ENCODE measurements around the gene FAM219B.
"Not testable (repeated sequence)": the region's sequence is repeated elsewhere in the genome, so short reads cannot be mapped to it uniquely, and the experiment has no call there.

FAM219B gene

GRCh38 chr15:74913799-74914198 is 7.1 kb upstream of the FAM219B start:
- H3K36me3 Mint-ChIP-seq (ENCODE audit: low read depth): peaks cover 84% of the 10 kb centered on the region
- DNase-seq; H3K27me3 Mint-ChIP-seq; H3K9me3 Mint-ChIP-seq; H3K4me3 Mint-ChIP-seq; H3K27ac Mint-ChIP-seq; H3K4me1 Mint-ChIP-seq (ENCODE audit: low read depth): not testable (repeated sequence)

DNA sequence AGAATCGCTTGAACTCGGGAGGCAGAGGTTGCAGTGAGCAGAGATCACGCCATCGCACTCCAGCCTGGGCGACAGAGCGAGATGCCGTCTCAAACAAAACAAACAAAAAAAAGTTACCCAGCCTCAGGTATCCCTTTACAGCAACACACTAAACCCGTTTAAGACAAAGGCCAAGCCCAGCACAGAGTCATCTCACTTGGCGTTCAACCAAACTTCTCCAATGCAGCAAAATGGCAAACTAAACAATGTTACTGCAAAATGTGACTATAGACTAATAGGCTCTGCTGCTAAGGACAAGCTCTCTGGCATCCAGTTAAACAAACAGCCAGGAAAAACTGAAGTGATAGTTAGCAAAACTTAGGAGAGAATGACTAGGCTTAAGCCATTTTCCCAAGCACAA is 6.4 kb upstream of the FAM219B start:
- Mint-ChIP-seq H3K4me3 (no peak overlapping the region), H3K9me3 (no peaks in the 10 kb centered on the region)

DNA sequence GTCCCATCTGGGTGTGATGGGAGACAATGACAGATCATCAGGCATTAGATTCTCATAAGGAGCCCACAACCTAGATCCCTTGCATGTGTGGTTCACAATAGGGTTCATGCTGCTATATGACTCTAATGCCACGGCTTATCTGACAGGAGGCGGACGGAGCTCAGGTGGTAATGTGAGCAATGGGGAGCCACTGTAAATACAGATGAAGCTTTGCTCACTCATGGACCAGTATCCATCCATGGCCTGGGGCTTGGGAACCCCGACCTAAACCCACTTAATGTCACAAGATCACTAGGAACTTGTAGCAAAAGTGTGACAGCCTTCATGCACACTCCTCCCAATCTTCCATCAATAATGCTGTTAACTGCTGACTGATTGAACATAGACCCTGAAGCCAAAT is 2.0 kb upstream of the FAM219B start:
- Mint-ChIP-seq H3K27me3 (no peaks in the 10 kb centered on the region), H3K4me3 (no peak overlapping the region), H3K36me3 (ENCODE audit: low read depth) (peaks cover 81% of the 10 kb centered on the region), H3K4me1 (ENCODE audit: low read depth) (peaks cover 34% of the 10 kb centered on the region), H3K9me3 (no peaks in the 10 kb centered on the region), H3K27ac (no peak overlapping the region)
- no peak for DNase-seq

More for the DNA sequence above, 6.4 kb upstream of the FAM219B start:
- Mint-ChIP-seq H3K4me1 (ENCODE audit: low read depth) (no peaks in the 10 kb centered on the region), H3K27ac (no peak overlapping the region), H3K36me3 (ENCODE audit: low read depth) (peaks cover 83% of the 10 kb centered on the region), H3K27me3 (no peaks in the 10 kb centered on the region)
- DNase-seq: no peak

- peak overlapping the region; percentile 89 for H3K4me3 Mint-ChIP-seq
- no peak for DNase-seq
- H3K36me3 Mint-ChIP-seq (ENCODE audit: low read depth): peaks cover 81% of the 10 kb centered on the region
- H3K27ac Mint-ChIP-seq: peak overlapping the region; percentile 95
- H3K9me3 Mint-ChIP-seq: no peaks in the 10 kb centered on the region
- no peaks in the 10 kb centered on the region for H3K27me3 Mint-ChIP-seq
- peaks cover 35% of the 10 kb centered on the region for H3K4me1 Mint-ChIP-seq (ENCODE audit: low read depth)
Observed at GRCh38 chr15:74907163-74907870, 666 bp upstream of the FAM219B start.

GRCh38 chr15:74906067-74906449 is 593 bp downstream of the FAM219B start:
- Mint-ChIP-seq H3K4me1 (ENCODE audit: low read depth) (peaks cover 42% of the 10 kb centered on the region), H3K9me3 (no peaks in the 10 kb centered on the region), H3K27ac (peak overlapping the region; percentile 90), H3K36me3 (ENCODE audit: low read depth) (peaks cover 83% of the 10 kb centered on the region), H3K4me3 (peak overlapping the region; percentile 89), H3K27me3 (no peaks in the 10 kb centered on the region)
- DNase-seq: no peak

- Mint-ChIP-seq H3K27me3 (no peaks in the 10 kb centered on the region), H3K36me3 (ENCODE audit: low read depth) (peaks cover 85% of the 10 kb centered on the region), H3K9me3 (no peaks in the 10 kb centered on the region), H3K4me3 (peak overlapping the region; percentile 89), H3K27ac (peak overlapping the region; percentile 90), H3K4me1 (ENCODE audit: low read depth) (peaks cover 47% of the 10 kb centered on the region)
- DNase-seq: no peak
Observed at GRCh38 chr15:74904190-74904805, 2.4 kb downstream of the FAM219B start.

DNA sequence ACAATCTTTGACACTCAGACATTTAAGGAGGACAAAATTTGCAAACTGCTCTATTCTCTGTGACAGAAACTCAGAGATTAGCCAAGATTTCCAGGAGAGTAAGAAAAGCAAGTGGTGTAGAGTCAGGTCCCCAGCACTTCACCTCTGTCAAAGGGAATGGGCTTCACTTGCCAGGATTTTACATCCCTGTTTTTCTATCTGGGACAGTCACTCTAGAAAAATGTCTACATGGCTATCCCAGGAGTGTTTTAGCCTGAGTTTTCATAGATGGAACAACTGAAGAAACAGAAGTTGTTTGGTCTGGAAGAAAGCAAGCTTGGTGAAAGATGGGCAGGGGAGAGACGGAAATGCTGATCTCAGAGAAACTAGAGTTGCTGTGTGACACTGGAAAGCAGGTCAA is 3.0 kb downstream of the FAM219B start:
- Mint-ChIP-seq H3K27ac (peak overlapping the region; percentile 70), H3K36me3 (ENCODE audit: low read depth) (peaks cover 86% of the 10 kb centered on the region), H3K4me1 (ENCODE audit: low read depth) (peaks cover 47% of the 10 kb centered on the region), H3K4me3 (no peak overlapping the region), H3K27me3 (no peaks in the 10 kb centered on the region), H3K9me3 (no peaks in the 10 kb centered on the region)
- DNase-seq: no peak

- H3K4me1 Mint-ChIP-seq (ENCODE audit: low read depth): peaks cover 43% of the 10 kb centered on the region
- H3K27ac Mint-ChIP-seq: peak overlapping the region; percentile 15
- H3K9me3 Mint-ChIP-seq: no peaks in the 10 kb centered on the region
- no peak for DNase-seq
- no peak overlapping the region for H3K4me3 Mint-ChIP-seq
- H3K27me3 Mint-ChIP-seq: no peaks in the 10 kb centered on the region
- H3K36me3 Mint-ChIP-seq (ENCODE audit: low read depth): peaks cover 89% of the 10 kb centered on the region
Observed at GRCh38 chr15:74902295-74903075, 4.2 kb downstream of the FAM219B start.

GRCh38 chr15:74901612-74902063 is 5.0 kb downstream of the FAM219B start:
- Mint-ChIP-seq H3K36me3 (ENCODE audit: low read depth) (peaks cover 89% of the 10 kb centered on the region), H3K9me3 (no peaks in the 10 kb centered on the region), H3K27ac (peak overlapping the region; percentile 15), H3K4me1 (ENCODE audit: low read depth) (peaks cover 35% of the 10 kb centered on the region), H3K4me3 (no peak overlapping the region), H3K27me3 (no peaks in the 10 kb centered on the region)
- peak; percentile 71 for DNase-seq

- DNase-seq: no peak
- Mint-ChIP-seq H3K4me1 (ENCODE audit: low read depth) (peaks cover 27% of the 10 kb centered on the region), H3K27me3 (no peaks in the 10 kb centered on the region), H3K9me3 (no peaks in the 10 kb centered on the region), H3K4me3 (no peak overlapping the region), H3K36me3 (ENCODE audit: low read depth) (peaks cover 82% of the 10 kb centered on the region), H3K27ac (peak overlapping the region; percentile 75)
Observed at GRCh38 chr15:74897300-74897701, 9.3 kb downstream of the FAM219B start.

- Mint-ChIP-seq H3K36me3 (ENCODE audit: low read depth) (peaks cover 84% of the 10 kb centered on the region), H3K27me3 (no peaks in the 10 kb centered on the region), H3K4me1 (ENCODE audit: low read depth) (peaks cover 30% of the 10 kb centered on the region), H3K4me3 (no peak overlapping the region), H3K27ac (no peak overlapping the region), H3K9me3 (no peaks in the 10 kb centered on the region)
- no peak for DNase-seq
Observed at GRCh38 chr15:74896316-74896715, 10.3 kb downstream of the FAM219B start.

GRCh38 chr15:74895830-74896229 is 10.8 kb downstream of the FAM219B start:
- Mint-ChIP-seq H3K27ac (peak overlapping the region; percentile 33), H3K27me3 (no peaks in the 10 kb centered on the region), H3K9me3 (no peaks in the 10 kb centered on the region), H3K4me3 (no peak overlapping the region), H3K36me3 (ENCODE audit: low read depth) (peaks cover 84% of the 10 kb centered on the region), H3K4me1 (ENCODE audit: low read depth) (peaks cover 35% of the 10 kb centered on the region)
- DNase-seq: no peak

GRCh38 chr15:74894383-74894782 is 12.3 kb downstream of the FAM219B start:
- DNase-seq, H3K27me3 Mint-ChIP-seq, H3K27ac Mint-ChIP-seq, H3K4me3 Mint-ChIP-seq, H3K9me3 Mint-ChIP-seq: not testable (repeated sequence)
- peaks cover 79% of the 10 kb centered on the region for H3K36me3 Mint-ChIP-seq (ENCODE audit: low read depth)
- H3K4me1 Mint-ChIP-seq (ENCODE audit: low read depth): peaks cover 39% of the 10 kb centered on the region

- DNase-seq: no peak
- Mint-ChIP-seq H3K27me3 (no peaks in the 10 kb centered on the region), H3K4me3 (peak overlapping the region; percentile 11), H3K36me3 (ENCODE audit: low read depth) (peaks cover 72% of the 10 kb centered on the region), H3K9me3 (no peaks in the 10 kb centered on the region), H3K4me1 (ENCODE audit: low read depth) (peaks cover 47% of the 10 kb centered on the region), H3K27ac (peak overlapping the region; percentile 97)
Observed at GRCh38 chr15:74893627-74894026, 13.0 kb downstream of the FAM219B start.

- Mint-ChIP-seq H3K27ac (peak overlapping the region; percentile 97), H3K36me3 (ENCODE audit: low read depth) (peaks cover 65% of the 10 kb centered on the region), H3K9me3 (no peaks in the 10 kb centered on the region), H3K4me3 (no peak overlapping the region), H3K27me3 (no peaks in the 10 kb centered on the region), H3K4me1 (ENCODE audit: low read depth) (peaks cover 48% of the 10 kb centered on the region)
- no peak for DNase-seq
Observed at GRCh38 chr15:74892931-74893330, 13.7 kb downstream of the FAM219B start.
